Subcutaneous abdominal adipose tissue (tissue), 5 donors: ENCODE results near the gene LRPAP1.
"Not testable (repeated sequence)": the region's sequence is repeated elsewhere in the genome, so short reads cannot be mapped to it uniquely, and the experiment has no call there.

Experiments used
- H3K27ac ChIP-seq: one replicate; pipeline ENCODE4 v1.7.0; 2013; ENCODE audit warnings: low read depth, mild to moderate bottlenecking, inconsistent platforms, low read length, moderate library complexity
- H3K27me3 ChIP-seq, 5 donors: one replicate each; pipeline ENCODE4 v1.7.0; 2013; ENCODE audit warnings: low read length in 5 of 5, inconsistent platforms in 1 of 5; ENCODE audit not compliant: control insufficient read depth in 5 of 5, insufficient read depth in 4 of 5
- H3K36me3 ChIP-seq, 5 donors: one replicate each; pipeline ENCODE4 v1.7.0; 2013; ENCODE audit warnings: low read length in 5 of 5; ENCODE audit not compliant: control insufficient read depth in 5 of 5, insufficient read depth in 5 of 5
- H3K4me1 ChIP-seq, 5 donors: one replicate each; pipeline ENCODE4 v1.7.0; 2013; ENCODE audit warnings: low read length in 5 of 5, mild to moderate bottlenecking in 3 of 5, moderate library complexity in 1 of 5; ENCODE audit not compliant: control insufficient read depth in 5 of 5, insufficient read depth in 5 of 5
- H3K4me3 ChIP-seq, 5 donors: one replicate each; pipeline ENCODE4 v1.7.0; 2013; ENCODE audit warnings: low read length in 5 of 5, low read depth in 1 of 5
- H3K9ac ChIP-seq, 5 donors: one replicate each; pipeline ENCODE4 v1.7.0; 2013; ENCODE audit warnings: low read length in 5 of 5, mild to moderate bottlenecking in 4 of 5, moderate library complexity in 3 of 5
- H3K9me3 ChIP-seq, 5 donors: one replicate each; pipeline ENCODE4 v1.7.0; 2013; ENCODE audit warnings: low read length in 5 of 5; ENCODE audit not compliant: control insufficient read depth in 5 of 5
- donor health status: healthy.
- donor health status: healthy.
- donor health status: healthy.
- donor health status: healthy.
- donor health status: healthy.

Gene LRPAP1

DNA sequence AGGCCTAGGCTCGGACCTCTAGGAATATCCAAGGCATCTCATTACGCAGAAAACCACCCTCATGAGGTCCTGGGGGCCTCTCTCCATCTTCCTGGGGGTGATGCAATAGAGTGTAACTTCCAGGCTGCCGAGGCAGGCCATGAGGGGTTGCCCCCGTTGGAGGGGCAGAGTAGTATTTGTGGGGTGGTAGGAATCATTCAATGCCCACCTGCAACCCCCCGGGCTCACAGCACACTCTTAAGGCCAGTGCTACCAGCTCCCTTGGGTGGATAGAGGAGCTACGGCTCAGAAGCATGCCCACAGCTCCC, 17.4 kb upstream of the LRPAP1 start:
- not testable (repeated sequence) for H3K27me3 ChIP-seq, H3K9me3 ChIP-seq, H3K4me1 ChIP-seq, H3K36me3 ChIP-seq, H3K4me3 ChIP-seq, H3K9ac ChIP-seq, H3K27ac ChIP-seq

DNA sequence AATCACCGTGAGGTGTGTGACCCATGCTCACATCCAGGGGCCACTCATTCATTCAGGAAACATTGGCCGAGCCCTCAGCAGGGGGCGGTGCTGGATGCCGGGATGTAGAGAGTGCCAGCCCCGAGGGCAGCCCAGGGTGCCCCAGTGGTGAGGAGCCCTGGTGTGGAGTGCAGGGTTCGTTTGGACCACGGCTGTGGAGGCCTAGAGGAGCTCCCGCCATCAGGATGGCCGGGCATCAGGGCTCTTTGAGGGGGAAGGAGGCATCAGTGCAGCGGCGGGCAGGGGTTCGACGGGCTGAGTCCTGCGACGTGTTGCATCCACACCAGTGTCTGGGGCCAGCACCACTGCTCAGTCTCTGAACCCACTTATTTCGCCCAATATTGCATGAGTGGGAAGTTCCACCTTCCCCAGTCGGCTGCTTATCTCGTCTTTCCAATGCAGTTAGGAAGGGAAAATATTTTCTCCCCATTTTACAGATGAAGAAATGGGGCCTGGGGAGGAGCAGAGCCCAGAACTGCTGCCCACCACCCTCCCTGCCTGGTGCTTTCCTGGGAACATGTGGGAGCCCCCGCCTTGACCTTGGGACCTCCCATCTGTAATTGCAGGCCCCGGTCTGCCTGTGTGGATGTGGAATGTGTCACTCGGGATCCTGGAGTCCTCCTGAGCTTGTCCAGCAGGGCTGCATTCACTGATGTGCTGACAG, 16.9 kb upstream of the LRPAP1 start:
- not testable (repeated sequence) for H3K27me3 ChIP-seq, H3K27ac ChIP-seq, H3K36me3 ChIP-seq, H3K9ac ChIP-seq, H3K4me3 ChIP-seq, H3K9me3 ChIP-seq, H3K4me1 ChIP-seq

DNA sequence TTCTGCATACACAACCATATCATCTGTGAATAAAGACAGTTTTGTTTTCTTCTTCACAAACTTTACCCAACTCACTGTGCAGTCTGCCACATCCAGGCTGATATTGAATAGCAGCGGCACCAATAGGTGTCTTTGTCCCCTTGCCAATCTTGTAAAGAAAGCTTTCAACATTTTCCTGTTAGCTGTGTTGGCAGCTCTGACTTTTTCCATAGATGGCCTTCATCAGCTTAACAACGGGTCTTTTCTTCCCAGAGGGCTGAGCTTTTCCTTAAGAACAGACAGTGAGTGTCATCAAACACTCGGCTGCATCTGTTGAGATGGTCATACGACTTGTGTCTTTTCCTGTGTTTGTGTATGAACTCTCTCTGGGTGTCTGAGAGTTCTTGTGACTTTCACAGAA, 14.5 kb upstream of the LRPAP1 start:
- H3K27ac ChIP-seq, H3K27me3 ChIP-seq, H3K4me1 ChIP-seq, H3K9ac ChIP-seq, H3K4me3 ChIP-seq, H3K9me3 ChIP-seq, H3K36me3 ChIP-seq: not testable (repeated sequence)

DNA sequence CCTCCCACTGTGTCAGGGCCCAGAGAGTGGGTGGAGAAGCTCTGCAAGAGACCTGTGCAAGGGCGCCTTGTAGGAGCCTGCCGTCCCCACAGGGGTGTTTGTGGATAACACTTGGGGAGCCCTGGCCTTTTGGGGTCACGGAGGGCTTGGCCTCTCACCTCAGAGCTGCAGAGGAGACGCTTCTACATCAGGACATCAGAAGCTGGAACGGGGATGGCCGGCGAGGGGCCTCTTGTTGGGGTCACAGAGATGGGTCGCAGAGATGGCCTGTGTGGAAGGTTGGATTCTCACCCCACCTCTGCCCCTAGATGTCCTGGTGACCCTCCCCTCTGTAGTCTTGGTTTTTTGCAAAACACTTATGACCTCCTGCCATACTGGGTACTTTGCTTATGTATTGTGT, 13.1 kb upstream of the LRPAP1 start:
- not testable (repeated sequence) for H3K4me3 ChIP-seq, H3K36me3 ChIP-seq, H3K9ac ChIP-seq, H3K27ac ChIP-seq, H3K27me3 ChIP-seq, H3K4me1 ChIP-seq, H3K9me3 ChIP-seq

DNA sequence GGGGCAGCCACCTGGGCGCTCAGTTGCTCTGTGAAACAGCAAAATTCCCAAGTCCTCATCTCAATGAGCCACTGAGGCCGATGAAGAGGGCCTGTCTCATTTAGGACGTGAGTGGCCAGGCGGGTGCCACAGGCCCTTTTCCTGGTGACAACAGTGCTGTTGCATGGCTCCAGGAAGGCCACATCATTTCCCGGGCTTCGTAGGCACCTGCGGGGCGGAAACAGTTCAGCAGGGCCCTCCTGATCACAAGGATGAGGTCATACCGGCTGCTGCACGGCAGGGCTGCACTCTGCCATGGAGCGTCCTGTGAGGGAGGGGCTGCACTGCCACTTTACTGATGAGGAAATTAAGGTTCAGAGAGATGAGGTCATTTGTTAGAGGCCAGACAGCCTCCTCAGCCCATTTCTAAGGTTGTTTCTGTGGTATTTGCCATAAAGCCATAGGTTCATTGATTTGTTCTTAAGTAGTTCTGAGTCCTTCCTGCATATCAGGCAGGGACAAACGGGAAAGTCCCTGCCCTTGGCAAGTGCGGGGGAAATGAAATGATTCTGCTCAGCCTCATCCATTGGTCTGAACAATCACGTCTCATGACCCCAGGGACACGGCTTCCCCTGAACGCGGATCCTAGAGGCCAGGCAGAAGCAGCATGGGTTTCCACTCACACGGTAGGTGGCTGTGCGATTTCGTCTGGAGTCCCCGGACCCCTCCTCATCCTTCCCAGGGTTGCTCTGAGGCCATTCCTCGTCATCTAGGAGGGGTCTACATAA, 12.2 kb upstream of the LRPAP1 start:
- H3K36me3 ChIP-seq, H3K27ac ChIP-seq, H3K9me3 ChIP-seq, H3K4me3 ChIP-seq, H3K27me3 ChIP-seq, H3K9ac ChIP-seq, H3K4me1 ChIP-seq: not testable (repeated sequence)

DNA sequence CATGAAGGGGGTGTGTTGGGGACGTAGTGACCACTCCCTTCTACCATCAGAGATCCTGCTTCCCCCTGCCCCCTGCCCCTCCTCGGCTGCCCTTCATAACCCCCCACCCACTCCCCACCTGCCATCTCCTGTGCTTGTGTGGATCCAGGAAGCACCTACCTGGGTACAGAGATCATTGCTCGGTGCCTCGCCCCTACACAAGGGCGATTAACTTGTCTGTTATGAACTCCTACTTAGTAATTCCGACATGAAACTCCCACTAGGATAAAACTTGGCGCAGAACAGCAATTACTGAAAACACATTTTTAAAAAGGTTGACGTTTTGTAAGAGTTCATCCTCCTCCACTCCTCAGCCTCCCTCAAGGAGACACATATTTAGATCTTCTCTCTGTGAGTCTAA, 11.2 kb upstream of the LRPAP1 start:
- not testable (repeated sequence) for H3K4me3 ChIP-seq, H3K27me3 ChIP-seq, H3K27ac ChIP-seq, H3K36me3 ChIP-seq, H3K9me3 ChIP-seq, H3K4me1 ChIP-seq, H3K9ac ChIP-seq

DNA sequence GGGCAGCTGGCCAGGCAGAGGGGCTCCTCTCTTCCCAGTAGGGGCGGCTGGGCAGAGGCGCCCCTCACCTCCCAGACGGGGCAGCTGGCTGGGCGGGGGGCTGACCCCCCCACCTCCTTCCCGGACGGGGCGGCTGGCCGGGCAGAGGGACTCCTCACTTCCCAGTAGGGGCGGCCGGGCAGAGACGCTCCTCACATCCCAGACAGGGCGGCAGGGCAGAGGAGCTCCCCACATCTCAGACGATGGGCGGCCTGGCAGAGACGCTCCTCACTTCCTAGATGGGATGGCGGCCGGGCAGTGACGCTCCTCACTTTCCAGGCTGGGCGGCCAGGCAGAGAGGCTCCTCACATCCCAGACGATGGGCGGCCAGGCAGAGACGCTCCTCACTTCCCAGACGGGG, 6.7 kb upstream of the LRPAP1 start:
- H3K9me3 ChIP-seq, H3K4me3 ChIP-seq, H3K27me3 ChIP-seq, H3K4me1 ChIP-seq, H3K27ac ChIP-seq, H3K9ac ChIP-seq, H3K36me3 ChIP-seq: not testable (repeated sequence)

DNA sequence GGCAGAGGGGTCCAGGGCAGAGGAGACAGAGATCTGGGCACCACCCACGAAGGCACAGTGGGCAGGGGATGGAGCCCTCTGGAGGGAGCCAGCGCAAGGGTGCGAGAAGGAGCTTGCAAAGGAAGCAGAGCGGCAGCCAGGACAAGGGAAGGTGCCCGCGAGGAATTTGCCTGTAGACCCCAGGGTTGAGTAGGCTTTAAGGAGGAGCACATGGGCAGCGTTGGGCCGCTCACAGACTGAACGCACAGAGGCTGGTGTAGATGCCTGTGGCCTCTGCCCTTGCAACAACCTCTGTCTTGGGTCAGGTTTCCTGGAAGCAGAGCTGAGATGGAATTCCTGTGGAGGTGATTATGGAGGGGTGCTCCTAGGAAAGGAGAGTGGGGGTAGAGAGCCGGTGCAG, 3.6 kb upstream of the LRPAP1 start:
- H3K27me3 ChIP-seq, H3K9me3 ChIP-seq, H3K9ac ChIP-seq: not testable (repeated sequence)

DNA sequence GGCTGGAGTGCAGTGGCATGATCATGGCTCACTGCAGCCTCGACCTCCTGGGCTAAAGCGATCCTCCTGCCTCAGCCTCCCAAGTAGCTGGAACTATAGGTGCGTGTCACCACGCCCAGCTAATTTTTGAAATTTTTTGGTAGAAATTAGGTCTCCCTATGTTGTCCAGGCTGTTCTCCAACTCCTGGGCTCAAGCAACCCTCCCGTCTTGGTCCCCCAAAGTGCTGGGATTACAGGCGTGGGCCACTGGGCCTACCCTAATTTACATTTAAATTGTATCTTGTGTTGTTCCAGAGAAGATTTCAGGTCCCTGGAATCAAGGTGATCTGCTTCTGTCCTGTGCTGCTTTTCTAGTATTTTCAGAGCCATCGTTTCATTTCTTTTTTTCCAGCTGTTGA, 1.2 kb upstream of the LRPAP1 start:
- H3K27ac ChIP-seq, result no peak overlapping the region
- peaks cover 6 to 40% (median 35%) of the 10 kb centered on the region in 5 donors for H3K4me1 ChIP-seq
- no peak overlapping the region for H3K9ac ChIP-seq
- no peaks in the 10 kb centered on the region for H3K9me3 ChIP-seq
- H3K36me3 ChIP-seq, result peaks cover 0 to 10% (median 5%) of the 10 kb centered on the region in 5 donors
- no peaks in the 10 kb centered on the region for H3K27me3 ChIP-seq
- H3K4me3 ChIP-seq, result no peak overlapping the region

More for the DNA sequence above, 3.6 kb upstream of the LRPAP1 start:
- H3K4me3 ChIP-seq, H3K27ac ChIP-seq, H3K36me3 ChIP-seq: not testable (repeated sequence)
- H3K4me1 ChIP-seq, result peaks cover 6 to 19% (median 18%) of the 10 kb centered on the region in 5 donors

DNA sequence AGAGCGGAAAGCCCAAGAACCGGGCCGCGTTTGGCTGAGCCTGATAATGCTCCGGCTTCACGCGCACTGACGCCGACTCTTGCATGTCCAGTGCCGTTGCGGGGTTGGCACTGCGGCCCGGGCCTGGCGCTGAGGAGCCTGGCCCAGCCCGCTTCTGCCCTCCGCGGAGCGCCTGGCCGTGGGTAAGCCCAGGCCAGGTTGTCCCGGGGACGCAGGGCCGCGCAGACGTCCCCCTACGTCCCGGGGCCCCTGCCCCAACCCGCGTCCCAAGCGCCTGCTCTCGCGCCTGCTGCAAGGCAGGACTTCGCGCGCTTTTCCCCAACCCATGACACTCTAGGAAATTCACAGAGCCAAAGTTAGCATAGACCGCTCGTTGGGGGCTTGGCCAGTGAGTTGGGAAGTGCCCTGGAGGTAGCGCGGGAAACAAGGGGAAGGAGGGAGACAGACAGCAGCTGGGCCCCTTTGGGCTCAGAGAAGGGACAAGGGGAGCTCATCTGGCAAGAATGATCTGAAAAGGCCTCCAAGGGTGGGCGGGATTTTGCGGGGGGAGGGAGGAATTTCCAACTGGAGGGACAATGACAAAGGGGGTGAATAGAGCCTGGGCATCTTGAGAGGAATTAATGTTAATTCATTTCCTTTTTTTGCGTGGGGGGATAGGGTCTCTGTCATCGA, 665 bp upstream of the LRPAP1 start:
- Histone ChIP-seq H3K27me3 (no peaks in the 10 kb centered on the region), H3K9ac (peak overlapping the region in 2 of 5 donors; percentile 40 to 69), H3K4me3 (peak overlapping the region; percentile 58 to 93 (median 85)), H3K4me1 (peaks cover 6 to 40% (median 35%) of the 10 kb centered on the region in 5 donors), H3K27ac (no peak overlapping the region), H3K36me3 (peaks cover 0 to 13% (median 8%) of the 10 kb centered on the region in 5 donors), H3K9me3 (no peaks in the 10 kb centered on the region)
